ENCODE data around the gene SAT2.
A peak's percentile ranks its signal among the peaks of the same experiment; 100 is the strongest.
"Not testable (repeated sequence)": the region's sequence is repeated elsewhere in the genome, so short reads cannot be mapped to it uniquely, and the experiment has no call there.

The SAT2 gene

GRCh38 chr17:7627250-7628121, at the start of gene SAT2:
TSS of gene SAT2 (minus strand) at chr17:7627821. CDS start at chr17:7627635, 186 bp downstream.
- DNase-seq (ENCODE audit: low read depth) = peak; percentile 75

- DNase-seq (ENCODE audit: low read depth) = no peak
These were observed 48.9 kb upstream of the SAT2 start for GRCh38 chr17:7676533-7676932.

- no peak for DNase-seq (ENCODE audit: low read depth)
These were observed 47.3 kb upstream of the SAT2 start for GRCh38 chr17:7674934-7675333.

GRCh38 chr17:7673239-7673638, 45.6 kb upstream of the SAT2 start:
- DNase-seq (ENCODE audit: low read depth) = peak; percentile 27

- no peak for DNase-seq (ENCODE audit: low read depth)
These were observed 40.9 kb upstream of the SAT2 start for GRCh38 chr17:7668482-7668881.

- no peak for DNase-seq (ENCODE audit: low read depth)
These were observed 40.2 kb upstream of the SAT2 start for GRCh38 chr17:7667656-7668406.

- no peak for DNase-seq (ENCODE audit: low read depth)
These were observed 29.5 kb upstream of the SAT2 start for GRCh38 chr17:7656958-7657609.

GRCh38 chr17:7655541-7655840, 27.9 kb upstream of the SAT2 start:
- no peak for DNase-seq (ENCODE audit: low read depth)

- DNase-seq (ENCODE audit: low read depth) = no peak
These were observed 27.4 kb upstream of the SAT2 start for GRCh38 chr17:7654832-7655540.

GRCh38 chr17:7652388-7653356, 25.1 kb upstream of the SAT2 start:
- no peak for DNase-seq (ENCODE audit: low read depth)

- no peak for DNase-seq (ENCODE audit: low read depth)
These were observed 24.2 kb upstream of the SAT2 start for GRCh38 chr17:7651665-7652387.

- no peak for DNase-seq (ENCODE audit: low read depth)
These were observed 23.6 kb upstream of the SAT2 start for GRCh38 chr17:7651097-7651664.

- DNase-seq (ENCODE audit: low read depth) = peak; percentile 61
These were observed 23.0 kb upstream of the SAT2 start, which contains the start of gene ATP1B2 for GRCh38 chr17:7650509-7651096. TSS of gene ATP1B2 (plus strand) at chr17:7650926. CDS start at chr17:7651519, 593 bp downstream.

- DNase-seq (ENCODE audit: low read depth) = no peak
These were observed 19.4 kb upstream of the SAT2 start for GRCh38 chr17:7647018-7647417.

GRCh38 chr17:7646457-7646856, 18.8 kb upstream of the SAT2 start:
- no peak for DNase-seq (ENCODE audit: low read depth)

- DNase-seq (ENCODE audit: low read depth) = no peak
These were observed 17.2 kb upstream of the SAT2 start for GRCh38 chr17:7644775-7645174.

- DNase-seq (ENCODE audit: low read depth) = not testable (repeated sequence)
These were observed 14.0 kb upstream of the SAT2 start for GRCh38 chr17:7641635-7642034.

- no peak for DNase-seq (ENCODE audit: low read depth)
These were observed 13.2 kb upstream of the SAT2 start for GRCh38 chr17:7640783-7641182.

- DNase-seq (ENCODE audit: low read depth) = no peak
These were observed 8.5 kb upstream of the SAT2 start for GRCh38 chr17:7636163-7636562.

GRCh38 chr17:7634384-7634783, 6.8 kb upstream of the SAT2 start:
- DNase-seq (ENCODE audit: low read depth) = no peak

All from activated T-cell treated with anti-CD3 and anti-CD28 coated beads for 24 hours (primary cell).